IMR-90 (cell line): ENCODE measurements around the gene ARNT2.

ENCODE experiments used
- MXI1 ChIP-seq: IDR thresholded peaks from 2 replicates; pipeline ENCODE4 v1.6.1; 2012; ENCODE audit warnings: low read depth, mild to moderate bottlenecking, low read length, moderate library complexity, borderline replicate concordance
- NFE2L2 ChIP-seq: fragments of 150-350 bp; IDR thresholded peaks from 2 replicates; pipeline ENCODE4 v1.6.1; 2016; ENCODE audit warnings: low read depth, mild to moderate bottlenecking, low read length
- POLR2A ChIP-seq: IDR thresholded peaks from 2 replicates; pipeline ENCODE4 v1.6.1; 2012; ENCODE audit warnings: mild to moderate bottlenecking, low read depth, low read length
- RAD21 ChIP-seq: IDR thresholded peaks from 2 replicates; pipeline ENCODE4 v1.6.1; 2012; ENCODE audit warnings: low read length, improper control_type of control experiment
- RFX5 ChIP-seq: IDR thresholded peaks from 2 replicates; pipeline ENCODE4 v1.8.0; 2012; ENCODE audit warnings: low read depth, mild to moderate bottlenecking, low read length, moderate library complexity
- SMC3 ChIP-seq: fragments of 150-350 bp; IDR thresholded peaks from 2 replicates; pipeline ENCODE4 v1.6.1; 2016; ENCODE audit warnings: low read depth, mild to moderate bottlenecking, antibody characterized with exemption, low read length, moderate library complexity
- TF ChIP-seq, protein P1 (sequence below): conservative IDR thresholded peaks from 2 replicates; pipeline ENCODE4 v1.5.1; 2012; ENCODE audit warnings: mild to moderate bottlenecking, low read depth, low read length, improper control_type of control experiment
- TF ChIP-seq, protein P2 (sequence below): fragments of 150-350 bp; IDR thresholded peaks from 2 replicates; pipeline ENCODE4 v1.6.1; 2017; ENCODE audit warnings: mild to moderate bottlenecking, antibody characterized with exemption, low read length, low read depth

DNA sequence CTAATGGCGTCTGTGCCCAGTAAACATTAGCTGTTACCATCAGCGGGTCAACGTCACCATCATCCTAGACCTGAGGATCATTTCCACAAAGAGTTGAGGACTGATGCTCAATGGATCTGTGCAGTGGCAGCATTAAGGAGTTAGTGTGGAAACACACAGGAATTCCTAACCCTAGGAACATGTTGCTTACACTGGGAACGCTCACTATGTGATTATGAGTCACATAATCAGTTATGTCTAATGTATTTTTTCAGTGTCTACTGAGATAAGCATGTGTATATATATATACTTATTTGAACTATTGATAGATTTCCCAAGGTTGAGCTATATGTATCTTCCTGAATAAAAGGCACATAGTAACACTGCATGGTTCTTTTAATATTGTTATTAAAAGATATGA lies 19.0 kb downstream of the ARNT2 start:
- TF ChIP-seq NFE2L2 = no peak
- TF ChIP-seq, protein P1, sequence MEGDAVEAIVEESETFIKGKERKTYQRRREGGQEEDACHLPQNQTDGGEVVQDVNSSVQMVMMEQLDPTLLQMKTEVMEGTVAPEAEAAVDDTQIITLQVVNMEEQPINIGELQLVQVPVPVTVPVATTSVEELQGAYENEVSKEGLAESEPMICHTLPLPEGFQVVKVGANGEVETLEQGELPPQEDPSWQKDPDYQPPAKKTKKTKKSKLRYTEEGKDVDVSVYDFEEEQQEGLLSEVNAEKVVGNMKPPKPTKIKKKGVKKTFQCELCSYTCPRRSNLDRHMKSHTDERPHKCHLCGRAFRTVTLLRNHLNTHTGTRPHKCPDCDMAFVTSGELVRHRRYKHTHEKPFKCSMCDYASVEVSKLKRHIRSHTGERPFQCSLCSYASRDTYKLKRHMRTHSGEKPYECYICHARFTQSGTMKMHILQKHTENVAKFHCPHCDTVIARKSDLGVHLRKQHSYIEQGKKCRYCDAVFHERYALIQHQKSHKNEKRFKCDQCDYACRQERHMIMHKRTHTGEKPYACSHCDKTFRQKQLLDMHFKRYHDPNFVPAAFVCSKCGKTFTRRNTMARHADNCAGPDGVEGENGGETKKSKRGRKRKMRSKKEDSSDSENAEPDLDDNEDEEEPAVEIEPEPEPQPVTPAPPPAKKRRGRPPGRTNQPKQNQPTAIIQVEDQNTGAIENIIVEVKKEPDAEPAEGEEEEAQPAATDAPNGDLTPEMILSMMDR = no peak
- no peak for TF ChIP-seq POLR2A
- TF ChIP-seq MXI1 = no peak
- TF ChIP-seq RAD21 = no peak
- TF ChIP-seq RFX5 = no peak
- TF ChIP-seq, protein P2, sequence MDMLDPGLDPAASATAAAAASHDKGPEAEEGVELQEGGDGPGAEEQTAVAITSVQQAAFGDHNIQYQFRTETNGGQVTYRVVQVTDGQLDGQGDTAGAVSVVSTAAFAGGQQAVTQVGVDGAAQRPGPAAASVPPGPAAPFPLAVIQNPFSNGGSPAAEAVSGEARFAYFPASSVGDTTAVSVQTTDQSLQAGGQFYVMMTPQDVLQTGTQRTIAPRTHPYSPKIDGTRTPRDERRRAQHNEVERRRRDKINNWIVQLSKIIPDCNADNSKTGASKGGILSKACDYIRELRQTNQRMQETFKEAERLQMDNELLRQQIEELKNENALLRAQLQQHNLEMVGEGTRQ = no peak
- no peak for TF ChIP-seq SMC3
